ENCODE measurements around the gene GPR132. TPM values are rescaled to one million over a fixed set of nuclear protein-coding genes. Genes with fewer than 3 reads are reported as not detected.
"Not testable (repeated sequence)": the region's sequence is repeated elsewhere in the genome, so short reads cannot be mapped to it uniquely, and the experiment has no call there.

Gene GPR132
- total RNA-seq, 2 experiments from 2014 or later: 64.4 to 66.7 TPM

DNA sequence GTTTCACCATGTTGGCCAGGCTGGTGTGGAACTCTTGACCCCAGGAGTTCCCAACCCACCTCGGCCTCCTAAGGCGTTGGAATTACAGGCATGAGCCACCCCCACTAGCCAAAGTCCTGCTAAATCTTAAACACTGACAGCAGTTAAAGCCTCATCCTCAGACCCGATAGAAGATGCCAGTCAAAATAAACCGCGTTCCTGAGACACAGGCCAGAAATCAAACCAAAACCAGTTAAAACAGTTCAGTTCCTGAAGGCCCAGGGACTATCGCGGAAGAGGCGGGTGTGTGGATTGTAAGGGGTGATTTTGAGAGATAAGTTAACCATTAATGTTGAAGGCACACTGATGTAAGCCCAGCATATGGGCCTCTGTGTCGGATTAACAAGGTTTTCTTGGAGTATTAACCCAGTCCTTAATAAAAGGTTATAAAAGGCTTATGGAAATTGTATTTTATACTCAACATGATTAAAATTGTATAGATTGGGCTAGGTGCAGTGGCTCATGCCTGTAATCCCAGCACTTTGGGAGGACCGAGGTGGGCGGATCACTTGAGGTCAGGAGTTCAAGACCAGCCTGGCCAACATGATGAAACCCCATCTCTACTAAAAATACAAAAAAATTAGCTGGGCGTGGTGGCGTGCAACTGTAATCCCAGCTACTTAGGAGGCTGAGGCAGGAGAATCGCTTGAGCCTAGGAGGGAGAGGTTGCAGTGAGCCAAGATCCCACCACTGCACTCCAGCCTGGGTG, 25.6 kb downstream of the GPR132 start:
- ChIA-PET CTCF (no interaction called here), POLR2A (no interaction called here)
- Mint-ChIP-seq H3K27ac (no peak overlapping the region), H3K4me1 (ENCODE audit: low read depth) (peaks cover under 1% of the 10 kb centered on the region), H3K9me3 (no peaks in the 10 kb centered on the region), H3K4me3 (no peak overlapping the region), H3K27me3 (peaks cover 1% of the 10 kb centered on the region), H3K36me3 (ENCODE audit: low read depth) (no peaks in the 10 kb centered on the region)
- Histone ChIP-seq H3K9me3 (ENCODE audit: control insufficient read depth in 1 of 2, insufficient read depth in 1 of 2, low read length in 2 of 2) (no peaks in the 10 kb centered on the region), H3K36me3 (ENCODE audit: insufficient read depth, low read length) (no peaks in the 10 kb centered on the region), H3K27ac (ENCODE audit: low read depth in 1 of 2, low read length in 2 of 2) (no peak overlapping the region), H3K4me3 (ENCODE audit: low read length) (no peak overlapping the region), H3K27me3 (ENCODE audit: control insufficient read depth in 1 of 2, insufficient read depth in 2 of 2, low read length in 2 of 2) (no peaks in the 10 kb centered on the region), H3K4me1 (ENCODE audit: insufficient read depth, low read length) (no peaks in the 10 kb centered on the region)
- intact Hi-C loops (cut with DNase I, micrococcal nuclease): no loop called here
- no peak for DNase-seq
- TF ChIP-seq CTCF (IDR thresholded peaks at IDR 0.05): no peak
- no peak for ATAC-seq (ENCODE audit: poor library complexity)

DNA sequence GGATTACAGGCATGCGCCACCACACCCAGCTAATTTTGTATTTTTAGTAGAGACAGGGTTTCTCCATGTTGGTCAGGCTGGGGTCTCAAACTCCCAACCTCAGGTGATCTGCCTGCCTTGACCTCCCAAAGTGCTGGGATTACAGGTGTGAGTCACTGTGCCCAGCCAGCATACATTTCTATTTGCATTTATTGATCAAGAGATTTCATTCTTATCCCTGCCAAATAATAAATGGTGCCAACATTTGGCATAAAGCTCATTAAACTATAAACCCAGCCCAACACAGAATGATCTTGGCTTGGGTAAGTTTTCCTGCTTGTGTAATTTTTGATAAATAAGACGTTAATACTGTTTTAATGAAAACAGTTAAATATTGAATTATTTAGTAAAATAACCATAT, 29.6 kb downstream of the GPR132 start:
- ATAC-seq (ENCODE audit: poor library complexity); H3K36me3 Mint-ChIP-seq (ENCODE audit: low read depth); H3K9me3 ChIP-seq (ENCODE audit: control insufficient read depth in 1 of 2, insufficient read depth in 1 of 2, low read length in 2 of 2); intact Hi-C loops (cut with DNase I, micrococcal nuclease); H3K4me3 Mint-ChIP-seq; H3K27me3 Mint-ChIP-seq; DNase-seq; H3K4me3 ChIP-seq (ENCODE audit: low read length); H3K9me3 Mint-ChIP-seq; H3K27me3 ChIP-seq (ENCODE audit: control insufficient read depth in 1 of 2, insufficient read depth in 2 of 2, low read length in 2 of 2); H3K27ac Mint-ChIP-seq; H3K36me3 ChIP-seq (ENCODE audit: insufficient read depth, low read length); POLR2A ChIA-PET; H3K27ac ChIP-seq (ENCODE audit: low read depth in 1 of 2, low read length in 2 of 2): not testable (repeated sequence)
- CTCF ChIA-PET: interaction anchor here (1.2 to 4.4 kb wide), 3 partner anchors 10 to 54 kb away, joined by 3 to 32 read pairs (median 6); no protein-coding TSS in a partner anchor
- H3K4me1 ChIP-seq (ENCODE audit: insufficient read depth, low read length): peaks cover 14% of the 10 kb centered on the region
- peaks cover 15% of the 10 kb centered on the region for H3K4me1 Mint-ChIP-seq (ENCODE audit: low read depth)

DNA sequence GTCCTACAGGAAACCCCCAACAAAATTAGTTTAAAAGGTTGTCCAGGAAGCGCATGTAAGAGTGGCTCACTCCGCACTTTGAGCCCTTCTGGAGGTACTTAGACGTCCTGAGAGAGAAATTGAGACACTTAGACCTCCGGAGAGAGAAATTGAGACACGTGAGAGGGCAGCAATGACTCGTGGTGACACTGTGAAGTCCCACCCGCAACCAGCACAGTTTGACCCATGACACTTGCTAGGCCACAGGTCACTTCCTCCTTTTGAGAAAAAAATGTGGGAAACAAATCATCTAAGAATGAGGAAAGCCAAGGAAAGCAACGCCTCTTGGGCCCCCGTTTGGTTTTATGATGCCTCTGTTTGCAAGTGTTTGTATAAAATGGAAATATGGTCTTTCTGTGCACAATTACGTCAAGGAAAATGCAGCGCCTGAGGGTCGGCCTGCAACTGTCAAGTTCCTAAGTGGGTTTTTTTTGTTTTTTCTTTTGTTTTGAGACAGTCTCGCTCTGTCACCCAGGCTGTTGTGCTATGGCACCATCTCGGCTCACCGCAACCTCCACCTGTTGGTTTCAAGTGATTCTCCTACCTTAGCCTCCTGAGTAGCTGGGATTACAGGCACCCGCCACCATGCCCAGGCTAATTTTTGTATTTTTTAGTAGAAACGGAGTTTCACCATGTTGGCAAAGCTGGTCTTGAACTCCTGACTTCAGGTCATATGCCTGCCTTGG, 30.8 kb downstream of the GPR132 start:
- Histone ChIP-seq H3K27ac (ENCODE audit: low read depth in 1 of 2, low read length in 2 of 2) (no peak overlapping the region), H3K4me1 (ENCODE audit: insufficient read depth, low read length) (peaks cover 14% of the 10 kb centered on the region), H3K4me3 (ENCODE audit: low read length) (no peak overlapping the region), H3K9me3 (ENCODE audit: control insufficient read depth in 1 of 2, insufficient read depth in 1 of 2, low read length in 2 of 2) (no peaks in the 10 kb centered on the region), H3K27me3 (ENCODE audit: control insufficient read depth in 1 of 2, insufficient read depth in 2 of 2, low read length in 2 of 2) (no peaks in the 10 kb centered on the region), H3K36me3 (ENCODE audit: insufficient read depth, low read length) (no peaks in the 10 kb centered on the region)
- intact Hi-C loops (cut with DNase I, micrococcal nuclease): no loop called here
- no peaks in the 10 kb centered on the region for H3K9me3 Mint-ChIP-seq
- H3K27me3 Mint-ChIP-seq: no peaks in the 10 kb centered on the region
- H3K4me3 Mint-ChIP-seq: peak overlapping the region; percentile 42
- H3K27ac Mint-ChIP-seq: peak overlapping the region; percentile 80
- H3K36me3 Mint-ChIP-seq (ENCODE audit: low read depth): peaks cover 5% of the 10 kb centered on the region
- POLR2A ChIA-PET: interaction anchor here (0.9 kb wide), 1 partner anchor 14 kb away, joined by 3 read pairs; the partner anchor contains the start of gene CDCA4
- peaks cover 15% of the 10 kb centered on the region for H3K4me1 Mint-ChIP-seq (ENCODE audit: low read depth)
- ATAC-seq (ENCODE audit: poor library complexity) (no peak), DNase-seq (peak in 2 of 14 experiments; percentile 40 to 60)
- TF ChIP-seq CTCF (IDR thresholded peaks at IDR 0.05): no peak
- CTCF ChIA-PET: interaction anchor here (0.6 to 4.4 kb wide), 4 partner anchors 11 to 59 kb away, joined by 3 to 32 read pairs (median 4); no protein-coding TSS in a partner anchor

DNA sequence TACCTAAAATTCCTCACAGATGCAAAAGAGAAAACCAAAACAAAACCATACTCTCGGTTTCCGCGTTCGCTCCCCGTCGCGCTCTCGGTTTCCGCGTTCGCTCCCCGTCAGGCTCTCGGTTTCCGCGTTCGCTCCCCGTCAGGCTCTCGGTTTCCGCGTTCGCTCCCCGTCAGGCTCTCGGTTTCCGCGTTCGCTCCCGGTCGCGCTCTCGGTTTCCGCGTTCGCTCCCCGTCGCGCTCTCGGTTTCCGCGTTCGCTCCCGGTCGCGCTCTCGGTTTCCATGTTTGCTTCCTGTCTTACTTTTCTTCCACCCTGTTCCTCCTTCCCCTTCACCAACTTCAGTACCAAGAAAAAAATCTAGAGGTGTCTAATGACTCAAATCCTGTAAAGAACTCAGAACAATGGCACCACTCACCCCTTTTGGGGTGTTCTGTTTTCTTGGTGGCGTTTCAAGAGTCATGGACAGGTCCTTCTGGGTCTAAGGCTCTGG, 31.8 kb downstream of the GPR132 start:
- POLR2A ChIA-PET: interaction anchor here (0.9 kb wide), 1 partner anchor 13 kb away, joined by 3 read pairs; the partner anchor contains the start of gene CDCA4
- H3K27me3 Mint-ChIP-seq; H3K27me3 ChIP-seq (ENCODE audit: control insufficient read depth in 1 of 2, insufficient read depth in 2 of 2, low read length in 2 of 2); H3K36me3 Mint-ChIP-seq (ENCODE audit: low read depth); H3K9me3 ChIP-seq (ENCODE audit: control insufficient read depth in 1 of 2, insufficient read depth in 1 of 2, low read length in 2 of 2); H3K9me3 Mint-ChIP-seq; H3K36me3 ChIP-seq (ENCODE audit: insufficient read depth, low read length); intact Hi-C loops (cut with DNase I, micrococcal nuclease): not testable (repeated sequence)
- Histone ChIP-seq H3K27ac (ENCODE audit: low read depth in 1 of 2, low read length in 2 of 2) (peak overlapping the region; percentile 18 to 23), H3K4me1 (ENCODE audit: insufficient read depth, low read length) (peaks cover 14% of the 10 kb centered on the region), H3K4me3 (ENCODE audit: low read length) (peak overlapping the region; percentile 61)
- DNase-seq (peak in 4 of 14 experiments; percentile 35 to 61 (median 41)), ATAC-seq (ENCODE audit: poor library complexity) (peak; percentile 21)
- Mint-ChIP-seq H3K4me3 (peak overlapping the region; percentile 92), H3K4me1 (ENCODE audit: low read depth) (peaks cover 15% of the 10 kb centered on the region), H3K27ac (peak overlapping the region; percentile 80)
- CTCF ChIA-PET: interaction anchor here (0.6 to 4.4 kb wide), 3 partner anchors 12 to 58 kb away, joined by 3 to 32 read pairs (median 3); no protein-coding TSS in a partner anchor

GRCh38 chr14:105032451-105032901, 32.8 kb downstream of the GPR132 start:
- peaks cover 15% of the 10 kb centered on the region for H3K4me1 Mint-ChIP-seq (ENCODE audit: low read depth)
- H3K9me3 ChIP-seq (ENCODE audit: control insufficient read depth in 1 of 2, insufficient read depth in 1 of 2, low read length in 2 of 2); H3K36me3 Mint-ChIP-seq (ENCODE audit: low read depth); H3K27ac ChIP-seq (ENCODE audit: low read depth in 1 of 2, low read length in 2 of 2); POLR2A ChIA-PET; H3K27me3 Mint-ChIP-seq; ATAC-seq (ENCODE audit: poor library complexity); H3K4me3 ChIP-seq (ENCODE audit: low read length); H3K36me3 ChIP-seq (ENCODE audit: insufficient read depth, low read length); intact Hi-C loops (cut with DNase I, micrococcal nuclease); H3K9me3 Mint-ChIP-seq; H3K27me3 ChIP-seq (ENCODE audit: control insufficient read depth in 1 of 2, insufficient read depth in 2 of 2, low read length in 2 of 2); DNase-seq: not testable (repeated sequence)
- CTCF ChIA-PET: interaction anchor here (1.3 kb wide), 1 partner anchor 11 kb away, joined by 4 read pairs; the partner anchor contains the start of gene CDCA4
- H3K4me1 ChIP-seq (ENCODE audit: insufficient read depth, low read length): peaks cover 14% of the 10 kb centered on the region
- H3K27ac Mint-ChIP-seq: peak overlapping the region; percentile 80
- H3K4me3 Mint-ChIP-seq: peak overlapping the region; percentile 92
